ENCODE measurements around the gene STYXL1.

The STYXL1 gene

GRCh38 chr7:75971961-75972763, 75.6 kb downstream of the STYXL1 start:
- DNase-seq: peak; percentile 19

- DNase-seq: no peak
Observed at GRCh38 chr7:75971309-75971960, 76.4 kb downstream of the STYXL1 start.

GRCh38 chr7:75969704-75970498, 77.9 kb downstream of the STYXL1 start:
- DNase-seq: no peak

- no peak for DNase-seq
Observed at GRCh38 chr7:75969182-75969581, 78.6 kb downstream of the STYXL1 start.

GRCh38 chr7:75968561-75969001, 79.2 kb downstream of the STYXL1 start:
- DNase-seq: no peak

GRCh38 chr7:75968012-75968411, 79.8 kb downstream of the STYXL1 start:
- DNase-seq: no peak

GRCh38 chr7:75967487-75967997, 80.3 kb downstream of the STYXL1 start:
- no peak for DNase-seq

GRCh38 chr7:75967055-75967454, 80.7 kb downstream of the STYXL1 start:
- DNase-seq: no peak

GRCh38 chr7:75966190-75966961, 81.4 kb downstream of the STYXL1 start:
- peak; percentile 77 for DNase-seq

- DNase-seq: no peak
Observed at GRCh38 chr7:75965617-75966016, 82.2 kb downstream of the STYXL1 start.

GRCh38 chr7:75963381-75963995, 84.3 kb downstream of the STYXL1 start:
- no peak for DNase-seq

- DNase-seq: no peak
Observed at GRCh38 chr7:75962607-75963380, 85.0 kb downstream of the STYXL1 start.

GRCh38 chr7:75961218-75961617, 86.6 kb downstream of the STYXL1 start:
- DNase-seq: peak; percentile 21

- no peak for DNase-seq
Observed at GRCh38 chr7:75960372-75960771, 87.4 kb downstream of the STYXL1 start.

GRCh38 chr7:75958802-75959543, 88.8 kb downstream of the STYXL1 start:
- DNase-seq: no peak

GRCh38 chr7:75957021-75957736, 90.6 kb downstream of the STYXL1 start:
- DNase-seq: no peak

- no peak for DNase-seq
Observed at GRCh38 chr7:75955331-75955955, 92.4 kb downstream of the STYXL1 start.

- DNase-seq: no peak
Observed at GRCh38 chr7:75953931-75954330, 93.9 kb downstream of the STYXL1 start.

- no peak for DNase-seq
Observed at GRCh38 chr7:75953431-75953830, 94.4 kb downstream of the STYXL1 start.
